ENCODE data around the gene WLS. TPM values are rescaled to one million over a fixed set of nuclear protein-coding genes. Genes with fewer than 3 reads are reported as not detected.

WLS gene
- total RNA-seq: 113 TPM
- long read RNA-seq, transcript WLS-201 (12 exons, 2,748 nt): major isoform, 24 of 40 reads
- long read RNA-seq, partial matches to known transcripts: 2 of 40 reads
- long read RNA-seq, other reads (novel, unspliced or antisense): 14 of 40 reads

GRCh38 chr1:68232289-68233148 lies at the start of gene WLS:
Gene WLS (minus strand): TSS chr1:68232523. CDS start chr1:68232299, 224 bp downstream.
- no peaks in the 10 kb centered on the region for H3K9me3 ChIP-seq (replicated peaks)
- peaks cover 52% of the 10 kb centered on the region for H3K4me1 ChIP-seq
- no peaks in the 10 kb centered on the region for H3K36me3 ChIP-seq
- peak within 1 kb of the TSS; percentile 83 for H3K27ac ChIP-seq (replicated peaks)
- TF ChIP-seq CTCF (IDR thresholded peaks at IDR 0.05; ENCODE audit: borderline replicate concordance): peak; percentile 40
- intact Hi-C loops (cut with micrococcal nuclease): no loop called here
- no peaks in the 10 kb centered on the region for H3K27me3 ChIP-seq (ENCODE audit: low read depth)
- peak within 1 kb of the TSS; percentile 78 for H3K4me3 ChIP-seq
- DNase-seq: peak; percentile 82

- intact Hi-C loops (cut with micrococcal nuclease): no loop called here
- DNase-seq: no peak
- Histone ChIP-seq H3K4me1 (no peaks in the 10 kb centered on the region), H3K9me3 (replicated peaks) (no peaks in the 10 kb centered on the region), H3K27me3 (ENCODE audit: low read depth) (no peaks in the 10 kb centered on the region), H3K36me3 (no peaks in the 10 kb centered on the region), H3K27ac (replicated peaks) (no peak overlapping the region), H3K4me3 (no peak overlapping the region)
- no peak for TF ChIP-seq CTCF (IDR thresholded peaks at IDR 0.05; ENCODE audit: borderline replicate concordance)
These were observed 48.0 kb upstream of the WLS start for GRCh38 chr1:68280286-68280685.

- DNase-seq: no peak
- no peak for TF ChIP-seq CTCF (IDR thresholded peaks at IDR 0.05; ENCODE audit: borderline replicate concordance)
- intact Hi-C loops (cut with micrococcal nuclease): no loop called here
- no peaks in the 10 kb centered on the region for H3K27me3 ChIP-seq (ENCODE audit: low read depth)
- no peaks in the 10 kb centered on the region for H3K9me3 ChIP-seq (replicated peaks)
- H3K36me3 ChIP-seq: no peaks in the 10 kb centered on the region
- no peaks in the 10 kb centered on the region for H3K4me1 ChIP-seq
- H3K4me3 ChIP-seq: no peak overlapping the region
- H3K27ac ChIP-seq (replicated peaks): no peak overlapping the region
These were observed 47.5 kb upstream of the WLS start for GRCh38 chr1:68279846-68280245.

- TF ChIP-seq CTCF (IDR thresholded peaks at IDR 0.05; ENCODE audit: borderline replicate concordance): no peak
- intact Hi-C loops (cut with micrococcal nuclease): no loop called here
- Histone ChIP-seq H3K27ac (replicated peaks) (no peak overlapping the region), H3K4me3 (no peak overlapping the region), H3K9me3 (replicated peaks) (no peaks in the 10 kb centered on the region), H3K27me3 (ENCODE audit: low read depth) (no peaks in the 10 kb centered on the region), H3K4me1 (no peaks in the 10 kb centered on the region), H3K36me3 (no peaks in the 10 kb centered on the region)
- DNase-seq: no peak
These were observed 45.9 kb upstream of the WLS start for GRCh38 chr1:68278221-68278620.

GRCh38 chr1:68276448-68276847 lies 44.1 kb upstream of the WLS start:
- no peak overlapping the region for H3K27ac ChIP-seq (replicated peaks)
- no peaks in the 10 kb centered on the region for H3K36me3 ChIP-seq
- intact Hi-C loops (cut with micrococcal nuclease): no loop called here
- no peak for TF ChIP-seq CTCF (IDR thresholded peaks at IDR 0.05; ENCODE audit: borderline replicate concordance)
- DNase-seq: no peak
- no peak overlapping the region for H3K4me3 ChIP-seq
- H3K27me3 ChIP-seq (ENCODE audit: low read depth): no peaks in the 10 kb centered on the region
- H3K9me3 ChIP-seq (replicated peaks): no peaks in the 10 kb centered on the region
- no peaks in the 10 kb centered on the region for H3K4me1 ChIP-seq

Data from left ventricle myocardium inferior (tissue), 1 donor.